Mucosa of rectum (tissue), 2 donors: ENCODE measurements around the gene WNT5B.

Experiments
- H3K27ac ChIP-seq, 2 donors: one replicate each; pipeline ENCODE4 v1.7.0; 2013; ENCODE audit warnings: inconsistent platforms in 2 of 2, low read depth in 2 of 2, low read length in 2 of 2
- H3K27me3 ChIP-seq, 2 donors: one replicate each; pipeline ENCODE4 v1.7.0; 2013; ENCODE audit warnings: low read length in 2 of 2; ENCODE audit not compliant: control insufficient read depth in 2 of 2, insufficient read depth in 2 of 2
- H3K36me3 ChIP-seq, 2 donors: one replicate each; pipeline ENCODE4 v1.7.0; 2013; ENCODE audit warnings: low read length in 2 of 2; ENCODE audit not compliant: control insufficient read depth in 2 of 2, insufficient read depth in 2 of 2
- H3K4me1 ChIP-seq, 2 donors: one replicate each; pipeline ENCODE4 v1.7.0; 2013; ENCODE audit warnings: low read length in 2 of 2, mild to moderate bottlenecking in 1 of 2; ENCODE audit not compliant: control insufficient read depth in 2 of 2, insufficient read depth in 2 of 2
- H3K4me3 ChIP-seq, 2 donors: one replicate each; pipeline ENCODE4 v1.7.0; 2013; ENCODE audit warnings: low read length in 2 of 2
- H3K9ac ChIP-seq, 2 donors: one replicate each; pipeline ENCODE4 v1.7.0; 2013; ENCODE audit warnings: low read length in 2 of 2, low read depth in 1 of 2, mild to moderate bottlenecking in 1 of 2
- H3K9me3 ChIP-seq, 2 donors: one replicate each; pipeline ENCODE4 v1.7.0; 2013; ENCODE audit warnings: low read length in 2 of 2; ENCODE audit not compliant: control insufficient read depth in 2 of 2
- donor health status: healthy.
- donor health status: Normal muscosa, but diverticular disease.

WNT5B gene

DNA sequence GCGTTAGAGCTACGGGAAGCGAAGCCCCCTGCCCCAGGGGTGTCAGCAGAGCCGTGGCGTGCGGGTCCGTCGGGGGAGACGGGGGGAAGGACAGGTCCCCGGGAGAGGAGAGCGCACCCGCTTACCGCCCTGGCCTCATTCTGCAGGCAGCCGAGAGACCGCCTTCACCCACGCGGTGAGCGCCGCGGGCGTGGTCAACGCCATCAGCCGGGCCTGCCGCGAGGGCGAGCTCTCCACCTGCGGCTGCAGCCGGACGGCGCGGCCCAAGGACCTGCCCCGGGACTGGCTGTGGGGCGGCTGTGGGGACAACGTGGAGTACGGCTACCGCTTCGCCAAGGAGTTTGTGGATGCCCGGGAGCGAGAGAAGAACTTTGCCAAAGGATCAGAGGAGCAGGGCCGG lies 10.5 kb downstream of the WNT5B start:
- Histone ChIP-seq H3K9me3 (no peaks in the 10 kb centered on the region), H3K4me3 (no peak overlapping the region), H3K9ac (no peak overlapping the region), H3K27ac (no peak overlapping the region), H3K4me1 (peaks cover 0 to 3% of the 10 kb centered on the region in 2 donors), H3K36me3 (no peaks in the 10 kb centered on the region), H3K27me3 (no peaks in the 10 kb centered on the region)

GRCh38 chr12:1640328-1641234 lies 11.6 kb downstream of the WNT5B start:
- Histone ChIP-seq H3K36me3 (no peaks in the 10 kb centered on the region), H3K9ac (no peak overlapping the region), H3K4me1 (peaks cover 0 to 8% of the 10 kb centered on the region in 2 donors)

DNA sequence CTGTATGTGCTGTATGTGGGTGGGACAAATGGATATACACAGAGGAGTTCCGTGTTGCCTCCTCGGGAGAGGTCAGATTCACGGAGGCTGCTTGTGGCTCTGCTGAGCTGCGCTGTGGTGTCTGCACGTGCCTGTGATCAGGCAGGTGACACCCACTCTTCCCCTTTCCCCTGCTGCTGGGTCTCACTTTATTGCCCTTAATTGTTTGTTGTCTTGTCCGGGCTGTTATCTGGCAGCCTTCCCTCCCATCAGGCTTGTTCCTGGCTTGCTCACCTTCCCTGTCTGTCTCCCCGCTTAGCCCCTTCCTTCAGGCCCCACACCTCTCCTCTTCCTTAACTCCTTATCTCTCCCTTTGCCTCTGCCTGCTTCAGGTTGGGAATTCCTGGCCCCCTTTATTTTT lies 13.5 kb downstream of the WNT5B start:
- peaks cover 0 to 8% of the 10 kb centered on the region in 2 donors for H3K4me1 ChIP-seq
- no peaks in the 10 kb centered on the region for H3K27me3 ChIP-seq
- H3K4me3 ChIP-seq = no peak overlapping the region
- H3K27ac ChIP-seq = no peak overlapping the region
- H3K36me3 ChIP-seq = no peaks in the 10 kb centered on the region
- H3K9me3 ChIP-seq = no peaks in the 10 kb centered on the region
- H3K9ac ChIP-seq = no peak overlapping the region

More at GRCh38 chr12:1640328-1641234, 11.6 kb downstream of the WNT5B start:
- Histone ChIP-seq H3K27ac (no peak overlapping the region), H3K4me3 (no peak overlapping the region), H3K9me3 (no peaks in the 10 kb centered on the region), H3K27me3 (no peaks in the 10 kb centered on the region)

GRCh38 chr12:1643043-1643442 lies 14.0 kb downstream of the WNT5B start:
- Histone ChIP-seq H3K27ac (no peak overlapping the region), H3K9me3 (no peaks in the 10 kb centered on the region), H3K27me3 (no peaks in the 10 kb centered on the region), H3K4me3 (no peak overlapping the region), H3K9ac (no peak overlapping the region), H3K4me1 (peaks cover 0 to 8% of the 10 kb centered on the region in 2 donors), H3K36me3 (no peaks in the 10 kb centered on the region)

- Histone ChIP-seq H3K27ac (no peak overlapping the region), H3K9ac (no peak overlapping the region), H3K4me1 (peaks cover 0 to 8% of the 10 kb centered on the region in 2 donors)
Measured at GRCh38 chr12:1643905-1644533, 15.0 kb downstream of the WNT5B start.

DNA sequence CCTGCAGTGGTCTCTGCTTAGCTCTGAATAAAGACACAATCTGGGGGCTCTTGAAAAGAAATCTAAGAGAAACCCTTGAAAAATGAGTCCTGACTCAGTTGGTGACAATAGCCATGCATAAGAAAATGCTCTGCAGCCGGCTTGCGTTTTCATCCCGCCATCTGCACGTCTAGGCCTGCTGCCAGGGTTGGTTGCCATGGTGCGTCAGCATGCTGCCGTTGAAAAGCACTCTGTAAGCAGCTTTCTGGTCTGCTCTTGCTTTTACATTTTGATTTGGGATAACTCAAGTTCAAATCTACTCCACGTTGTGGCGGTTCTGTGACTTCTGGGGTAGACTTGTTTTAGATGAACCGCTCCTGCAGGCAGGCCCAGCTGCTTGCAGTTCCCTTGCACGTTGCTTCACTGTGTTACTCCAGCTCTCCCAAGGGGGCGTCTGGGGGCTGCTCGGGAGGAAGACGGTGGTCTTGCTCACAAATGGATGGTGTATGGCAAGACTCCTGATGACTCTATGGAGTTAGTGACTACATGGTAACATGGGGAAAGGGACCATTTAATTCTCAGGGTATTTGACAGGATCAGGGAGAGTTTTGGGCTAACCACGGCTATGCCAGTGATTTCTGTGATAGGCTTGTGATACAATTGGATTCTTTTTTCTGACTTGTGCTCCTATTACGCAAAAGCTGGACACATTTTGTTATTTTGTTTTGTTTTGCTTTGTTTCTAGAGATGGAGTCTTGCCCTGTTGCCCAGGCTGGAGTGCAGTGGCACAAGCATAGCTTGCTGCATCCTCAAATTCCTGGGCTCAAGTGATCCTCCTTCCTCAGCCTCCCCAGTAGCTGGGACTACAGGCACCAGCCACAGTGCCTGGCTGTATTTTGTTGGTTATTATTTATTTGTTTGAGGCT lies 15.8 kb downstream of the WNT5B start:
- peak overlapping the region in 1 of 2 donors; percentile 4 for H3K27ac ChIP-seq
- peaks cover 0 to 8% of the 10 kb centered on the region in 2 donors for H3K4me1 ChIP-seq
- no peaks in the 10 kb centered on the region for H3K27me3 ChIP-seq
- no peaks in the 10 kb centered on the region for H3K9me3 ChIP-seq
- H3K9ac ChIP-seq = no peak overlapping the region
- no peak overlapping the region for H3K4me3 ChIP-seq
- no peaks in the 10 kb centered on the region for H3K36me3 ChIP-seq

More at GRCh38 chr12:1643905-1644533, 15.0 kb downstream of the WNT5B start:
- Histone ChIP-seq H3K27me3 (no peaks in the 10 kb centered on the region), H3K9me3 (no peaks in the 10 kb centered on the region), H3K36me3 (no peaks in the 10 kb centered on the region), H3K4me3 (no peak overlapping the region)

- Histone ChIP-seq H3K36me3 (no peaks in the 10 kb centered on the region), H3K9me3 (no peaks in the 10 kb centered on the region), H3K27ac (no peak overlapping the region), H3K9ac (no peak overlapping the region), H3K4me1 (peaks cover 0 to 8% of the 10 kb centered on the region in 2 donors), H3K27me3 (no peaks in the 10 kb centered on the region), H3K4me3 (no peak overlapping the region)
Measured at GRCh38 chr12:1645819-1646218, 16.8 kb downstream of the WNT5B start.

GRCh38 chr12:1646569-1647284 lies 17.7 kb downstream of the WNT5B start:
- Histone ChIP-seq H3K27me3 (no peaks in the 10 kb centered on the region), H3K36me3 (no peaks in the 10 kb centered on the region), H3K27ac (no peak overlapping the region), H3K9me3 (no peaks in the 10 kb centered on the region), H3K9ac (no peak overlapping the region), H3K4me3 (no peak overlapping the region), H3K4me1 (peaks cover 0 to 8% of the 10 kb centered on the region in 2 donors)

- Histone ChIP-seq H3K4me3 (no peak overlapping the region), H3K9ac (no peak overlapping the region), H3K36me3 (no peaks in the 10 kb centered on the region), H3K27me3 (no peaks in the 10 kb centered on the region), H3K9me3 (no peaks in the 10 kb centered on the region), H3K4me1 (peaks cover 0 to 8% of the 10 kb centered on the region in 2 donors), H3K27ac (no peak overlapping the region)
Measured at GRCh38 chr12:1647285-1647669, 18.2 kb downstream of the WNT5B start.
